ENCODE measurements around the gene TLCD3A.
A peak's percentile ranks its signal among the peaks of the same experiment; 100 is the strongest.
"Not testable (repeated sequence)": the region's sequence is repeated elsewhere in the genome, so short reads cannot be mapped to it uniquely, and the experiment has no call there.

Gene TLCD3A

GRCh38 chr17:696369-696768, 36.0 kb upstream of the TLCD3A start:
- DNase-seq (ENCODE audit: insufficient read length) (no peak), FAIRE-seq (no peak)
- no peak for TF ChIP-seq POLR2AphosphoS5 (IDR thresholded peaks at IDR 0.05; ENCODE audit: low read depth, low read length)
- TF ChIP-seq POLR2A (IDR thresholded peaks at IDR 0.05; ENCODE audit: low read depth, low read length) = no peak
- TF ChIP-seq TAF1 (IDR thresholded peaks at IDR 0.05; ENCODE audit: borderline replicate concordance, low read depth, low read length) = no peak

GRCh38 chr17:697682-698081, 34.7 kb upstream of the TLCD3A start:
- no peak for DNase-seq (ENCODE audit: insufficient read length)
- no peak for TF ChIP-seq POLR2A (IDR thresholded peaks at IDR 0.05; ENCODE audit: low read depth, low read length)
- FAIRE-seq = no peak

GRCh38 chr17:698096-698495, 34.3 kb upstream of the TLCD3A start:
- FAIRE-seq; DNase-seq (ENCODE audit: insufficient read length): not testable (repeated sequence)

DNA sequence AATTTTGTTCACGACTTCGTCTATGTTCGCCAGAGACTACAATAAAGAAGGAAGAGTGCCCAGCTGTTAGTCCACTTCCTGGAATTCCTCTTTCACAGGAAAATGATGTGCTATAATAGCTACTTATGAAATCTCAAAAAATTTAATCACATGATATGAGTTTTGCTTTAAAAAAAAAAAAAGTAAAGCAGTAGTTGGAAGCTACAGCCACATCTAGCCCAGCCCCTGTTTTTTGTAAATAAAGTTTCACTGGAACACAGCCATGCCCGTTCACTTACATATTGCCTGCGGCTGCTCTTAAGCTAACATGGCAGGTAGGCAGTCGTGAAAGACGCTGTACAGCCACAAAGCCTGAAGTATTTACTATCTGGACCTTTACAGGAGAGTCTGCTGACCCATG, 33.1 kb upstream of the TLCD3A start:
- DNase-seq (ENCODE audit: insufficient read length) = no peak
- no peak for TF ChIP-seq TAF1 (IDR thresholded peaks at IDR 0.05; ENCODE audit: borderline replicate concordance, low read depth, low read length)
- TF ChIP-seq POLR2AphosphoS5 (IDR thresholded peaks at IDR 0.05; ENCODE audit: low read depth, low read length) = no peak
- TF ChIP-seq POLR2A (IDR thresholded peaks at IDR 0.05; ENCODE audit: low read depth, low read length) = no peak
- no peak for FAIRE-seq

- FAIRE-seq (no peak), DNase-seq (ENCODE audit: insufficient read length) (peak; percentile 29)
Measured at GRCh38 chr17:700504-701094, 31.8 kb upstream of the TLCD3A start.

GRCh38 chr17:703081-703875, 29.1 kb upstream of the TLCD3A start:
- DNase-seq (ENCODE audit: insufficient read length) (no peak), FAIRE-seq (peak; percentile 30)
- TF ChIP-seq TAF1 (IDR thresholded peaks at IDR 0.05; ENCODE audit: borderline replicate concordance, low read depth, low read length) = no peak
- no peak for TF ChIP-seq POLR2A (IDR thresholded peaks at IDR 0.05; ENCODE audit: low read depth, low read length)
- TF ChIP-seq POLR2AphosphoS5 (IDR thresholded peaks at IDR 0.05; ENCODE audit: low read depth, low read length) = no peak

More at GRCh38 chr17:700504-701094, 31.8 kb upstream of the TLCD3A start:
- TF ChIP-seq TAF1 (IDR thresholded peaks at IDR 0.05; ENCODE audit: borderline replicate concordance, low read depth, low read length) = no peak
- no peak for TF ChIP-seq POLR2AphosphoS5 (IDR thresholded peaks at IDR 0.05; ENCODE audit: low read depth, low read length)
- TF ChIP-seq POLR2A (IDR thresholded peaks at IDR 0.05; ENCODE audit: low read depth, low read length) = no peak

DNA sequence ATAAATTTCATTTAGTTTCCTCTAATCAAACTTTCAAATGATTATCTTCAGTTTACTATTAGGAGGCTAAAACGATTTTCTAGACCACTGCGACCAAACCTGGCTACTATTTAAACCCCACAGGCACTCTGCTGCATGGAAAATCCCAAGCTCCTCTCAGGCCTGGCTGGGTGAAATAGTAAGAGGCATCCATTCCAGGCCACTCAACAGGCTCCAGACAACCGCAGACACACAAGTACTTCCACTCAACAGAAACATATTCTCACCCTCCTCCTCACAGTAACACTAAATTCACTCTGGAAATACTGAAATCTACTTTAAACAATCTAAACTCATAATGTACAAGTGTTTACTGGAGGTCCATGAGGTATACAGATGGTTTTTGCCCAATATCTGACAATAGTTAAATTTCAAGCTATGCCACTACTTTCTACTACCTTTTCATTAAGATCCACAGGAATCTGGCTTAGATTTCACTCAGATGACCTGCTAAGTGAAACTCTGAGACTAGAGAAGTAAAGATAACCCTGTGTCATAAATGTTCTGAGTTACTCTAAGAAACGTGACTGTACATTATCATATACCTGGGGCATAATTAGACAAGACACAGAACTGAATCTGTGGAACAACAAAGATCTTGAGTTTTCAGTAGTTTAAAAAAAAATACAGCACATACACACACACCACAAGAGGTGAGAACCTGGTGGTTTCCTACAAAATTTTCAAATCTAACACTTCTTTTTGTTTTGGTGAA, 28.1 kb upstream of the TLCD3A start:
- DNase-seq (ENCODE audit: insufficient read length) = no peak
- no peak for TF ChIP-seq POLR2A (IDR thresholded peaks at IDR 0.05; ENCODE audit: low read depth, low read length)
- no peak for TF ChIP-seq POLR2AphosphoS5 (IDR thresholded peaks at IDR 0.05; ENCODE audit: low read depth, low read length)
- no peak for TF ChIP-seq TAF1 (IDR thresholded peaks at IDR 0.05; ENCODE audit: borderline replicate concordance, low read depth, low read length)
- FAIRE-seq = no peak

DNA sequence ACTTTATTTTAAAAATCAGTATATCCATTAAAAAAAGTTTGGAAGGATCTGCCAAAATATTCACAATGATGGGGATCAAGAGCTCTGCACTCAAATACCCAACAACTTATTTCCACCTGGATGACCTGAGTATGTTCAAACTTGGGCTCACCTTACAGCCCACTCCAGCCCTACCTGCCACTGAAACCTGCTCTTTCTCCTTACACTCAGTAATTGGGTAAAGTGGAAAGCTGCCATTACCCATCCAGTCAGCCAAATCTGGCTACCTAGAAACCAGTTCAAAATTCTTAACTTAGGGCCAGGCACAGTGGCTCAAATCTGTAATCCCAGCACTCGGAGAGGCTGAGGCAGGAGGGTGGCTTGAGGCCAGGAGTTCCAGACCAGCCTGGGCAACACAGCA, 27.4 kb upstream of the TLCD3A start:
- no peak for DNase-seq (ENCODE audit: insufficient read length)
- TF ChIP-seq POLR2AphosphoS5 (IDR thresholded peaks at IDR 0.05; ENCODE audit: low read depth, low read length) (no peak), POLR2A (IDR thresholded peaks at IDR 0.05; ENCODE audit: low read depth, low read length) (no peak), TAF1 (IDR thresholded peaks at IDR 0.05; ENCODE audit: borderline replicate concordance, low read depth, low read length) (no peak)
- no peak for FAIRE-seq

DNA sequence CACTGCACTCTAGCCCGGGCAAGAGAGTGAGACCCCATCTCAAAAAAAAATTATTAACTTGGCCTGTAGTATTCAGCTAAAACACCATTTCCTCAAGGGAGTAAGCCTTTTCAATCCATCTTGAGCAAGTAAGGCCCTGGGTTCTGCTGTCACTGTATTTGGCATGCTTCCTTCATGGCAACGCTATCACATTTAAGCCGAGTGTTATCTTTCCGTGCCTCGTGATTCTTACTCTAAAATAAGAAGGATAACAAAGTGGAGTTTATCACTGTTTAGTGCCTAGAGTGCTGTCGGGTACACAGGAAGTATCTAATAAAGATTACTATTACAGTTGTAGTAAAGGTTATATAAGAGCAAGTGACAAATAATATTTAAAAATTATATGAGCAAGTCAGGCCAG, 26.5 kb upstream of the TLCD3A start:
- no peak for TF ChIP-seq POLR2A (IDR thresholded peaks at IDR 0.05; ENCODE audit: low read depth, low read length)
- no peak for TF ChIP-seq TAF1 (IDR thresholded peaks at IDR 0.05; ENCODE audit: borderline replicate concordance, low read depth, low read length)
- TF ChIP-seq POLR2AphosphoS5 (IDR thresholded peaks at IDR 0.05; ENCODE audit: low read depth, low read length) = no peak
- FAIRE-seq (no peak), DNase-seq (ENCODE audit: insufficient read length) (no peak)

DNA sequence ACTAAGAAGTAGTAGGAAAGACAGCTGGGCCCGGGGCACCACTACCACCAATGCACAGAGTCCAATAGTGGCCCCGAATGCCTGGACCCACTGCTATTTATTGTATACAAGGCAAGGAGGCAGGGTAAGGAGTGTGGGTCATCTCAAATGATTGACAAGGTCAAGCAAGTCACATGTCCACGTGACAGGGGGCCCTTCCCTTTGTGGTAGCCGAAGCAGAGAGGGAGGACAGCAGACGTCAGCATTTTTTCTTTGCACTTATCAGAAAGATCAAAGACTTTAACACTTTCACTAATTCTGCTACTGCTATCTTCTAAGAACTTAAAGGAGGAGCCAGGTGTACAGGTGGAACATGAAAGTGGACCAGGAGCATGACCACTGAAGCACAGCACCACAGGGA, 24.3 kb upstream of the TLCD3A start:
- DNase-seq (ENCODE audit: insufficient read length) (no peak), FAIRE-seq (no peak)
- TF ChIP-seq TAF1 (IDR thresholded peaks at IDR 0.05; ENCODE audit: borderline replicate concordance, low read depth, low read length) = no peak
- TF ChIP-seq POLR2AphosphoS5 (IDR thresholded peaks at IDR 0.05; ENCODE audit: low read depth, low read length) = no peak
- no peak for TF ChIP-seq POLR2A (IDR thresholded peaks at IDR 0.05; ENCODE audit: low read depth, low read length)

DNA sequence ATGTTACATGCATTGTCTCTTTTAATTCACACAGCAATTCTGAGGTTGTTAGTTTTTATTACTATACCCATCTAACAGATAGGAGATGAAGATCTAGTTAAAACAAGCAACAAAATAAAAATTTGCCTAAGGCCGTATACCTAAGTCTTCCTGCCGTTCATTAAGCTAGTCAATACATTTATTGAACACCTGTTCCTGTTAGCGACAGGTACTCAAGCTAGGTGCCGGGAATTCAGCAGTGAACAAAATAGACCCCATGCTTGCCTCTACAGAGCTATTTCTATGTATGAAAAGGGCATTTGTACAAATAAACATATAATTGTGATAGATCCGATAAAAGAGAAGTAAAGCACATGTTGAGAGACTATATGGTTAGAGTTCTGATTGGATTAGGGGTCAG, 14.3 kb upstream of the TLCD3A start:
- TF ChIP-seq POLR2AphosphoS5 (IDR thresholded peaks at IDR 0.05; ENCODE audit: low read depth, low read length) = no peak
- no peak for TF ChIP-seq TAF1 (IDR thresholded peaks at IDR 0.05; ENCODE audit: borderline replicate concordance, low read depth, low read length)
- TF ChIP-seq POLR2A (IDR thresholded peaks at IDR 0.05; ENCODE audit: low read depth, low read length) = no peak
- FAIRE-seq = no peak
- no peak for DNase-seq (ENCODE audit: insufficient read length)
